GM18909 (cell line): Measurements from ENCODE around the gene TNNI2.

Experiments
- ATAC-seq: cut with Tn5 transposase; IDR thresholded peaks from one replicate; pipeline ENCODE4 v1.9.1; 2021; ENCODE audit warnings: mild to moderate bottlenecking; ENCODE audit not compliant: unreplicated experiment, poor library complexity

Gene TNNI2

GRCh38 chr11:1832211-1832919 is 6.4 kb upstream of the TNNI2 start:
- no peak for ATAC-seq

GRCh38 chr11:1832920-1833295 is 5.9 kb upstream of the TNNI2 start:
- ATAC-seq, result no peak

GRCh38 chr11:1834062-1834610 is 4.6 kb upstream of the TNNI2 start:
- no peak for ATAC-seq

- ATAC-seq, result no peak
These were observed 3.8 kb upstream of the TNNI2 start, which contains the start of gene SYT8 for GRCh38 chr11:1834779-1835670. TSS of gene SYT8 (plus strand) at chr11:1834990. CDS start at chr11:1835106, 116 bp downstream.

- ATAC-seq, result no peak
These were observed 3.1 kb upstream of the TNNI2 start for GRCh38 chr11:1835671-1836010.

GRCh38 chr11:1836011-1836945 is 2.5 kb upstream of the TNNI2 start:
- no peak for ATAC-seq

DNA sequence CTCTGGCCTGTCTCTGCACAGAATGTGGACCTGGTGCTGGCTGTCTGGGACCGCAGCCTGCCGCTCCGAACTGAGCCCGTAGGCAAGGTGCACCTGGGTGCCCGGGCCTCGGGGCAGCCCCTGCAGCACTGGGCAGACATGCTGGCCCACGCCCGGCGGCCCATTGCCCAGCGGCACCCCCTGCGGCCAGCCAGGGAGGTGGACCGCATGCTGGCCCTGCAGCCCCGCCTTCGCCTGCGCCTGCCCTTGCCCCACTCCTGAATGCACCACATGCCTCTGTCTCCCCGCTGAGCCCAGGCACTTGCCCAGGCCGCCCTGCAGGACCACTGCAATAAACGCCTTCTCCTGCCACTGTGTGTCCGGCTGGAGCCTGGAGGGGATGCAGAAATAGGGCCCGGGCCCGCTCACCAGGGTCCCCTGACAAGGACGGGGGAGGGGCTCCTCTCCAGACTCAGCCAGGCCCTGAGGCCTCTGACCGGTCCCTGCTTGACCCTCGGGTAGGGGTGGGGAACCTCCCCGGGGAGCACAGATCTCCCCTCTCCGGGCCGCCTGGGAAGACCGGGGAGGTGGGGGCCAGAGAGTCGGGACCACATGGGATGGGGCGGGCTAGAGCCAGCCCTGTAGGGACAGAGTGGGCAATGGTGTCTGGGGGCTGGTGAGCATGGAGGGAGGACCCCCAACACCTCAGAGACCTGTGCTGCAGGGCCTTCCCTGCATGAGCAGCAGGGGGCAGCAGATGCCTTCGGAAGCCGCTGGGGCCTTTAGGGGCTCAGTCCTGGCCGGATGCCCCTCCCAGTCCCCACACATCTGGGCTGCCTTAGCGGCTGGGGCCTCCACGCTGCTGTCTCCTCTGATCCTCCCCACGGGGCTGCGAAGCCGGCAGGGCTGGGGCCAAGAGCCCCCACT is 1.4 kb upstream of the TNNI2 start:
- ATAC-seq, result peak; percentile 59

- no peak for ATAC-seq
These were observed 730 bp upstream of the TNNI2 start for GRCh38 chr11:1838077-1838425.

GRCh38 chr11:1839204-1839923 is 583 bp downstream of the TNNI2 start:
- ATAC-seq, result no peak

GRCh38 chr11:1839924-1840779 is 1.4 kb downstream of the TNNI2 start:
- ATAC-seq, result no peak

GRCh38 chr11:1840780-1841480 is 2.1 kb downstream of the TNNI2 start:
- ATAC-seq, result no peak

DNA sequence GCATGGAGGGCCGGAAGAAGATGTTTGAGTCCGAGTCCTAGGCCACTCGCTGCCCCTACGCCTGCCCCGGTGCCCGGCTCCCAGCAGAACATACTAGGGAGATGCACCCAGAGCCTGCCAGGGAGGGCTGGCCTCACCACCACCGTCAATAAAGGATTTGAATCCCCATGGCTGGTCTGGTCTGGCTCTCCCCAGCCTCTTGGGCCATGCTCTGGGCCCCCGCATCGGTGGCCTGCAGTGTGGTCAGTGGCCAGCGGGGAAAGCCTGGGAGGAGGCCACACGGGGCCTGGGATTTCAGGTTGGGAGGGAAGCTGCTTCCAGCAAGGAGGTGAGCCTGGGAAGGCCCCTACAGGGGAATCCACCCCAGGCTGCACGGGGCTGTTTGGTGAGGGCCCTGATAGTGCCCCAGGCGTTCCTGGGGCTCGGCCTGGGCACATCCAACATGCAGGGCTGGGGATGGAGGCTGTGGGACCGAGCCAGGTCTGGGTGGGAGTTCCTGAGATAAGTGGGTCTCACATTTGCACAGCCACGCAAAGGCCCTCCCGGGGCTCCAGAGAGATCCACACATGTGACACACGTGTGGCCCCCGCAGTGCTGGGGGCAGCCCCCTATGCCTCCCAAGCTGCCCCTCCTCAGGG is 2.8 kb downstream of the TNNI2 start:
- no peak for ATAC-seq

DNA sequence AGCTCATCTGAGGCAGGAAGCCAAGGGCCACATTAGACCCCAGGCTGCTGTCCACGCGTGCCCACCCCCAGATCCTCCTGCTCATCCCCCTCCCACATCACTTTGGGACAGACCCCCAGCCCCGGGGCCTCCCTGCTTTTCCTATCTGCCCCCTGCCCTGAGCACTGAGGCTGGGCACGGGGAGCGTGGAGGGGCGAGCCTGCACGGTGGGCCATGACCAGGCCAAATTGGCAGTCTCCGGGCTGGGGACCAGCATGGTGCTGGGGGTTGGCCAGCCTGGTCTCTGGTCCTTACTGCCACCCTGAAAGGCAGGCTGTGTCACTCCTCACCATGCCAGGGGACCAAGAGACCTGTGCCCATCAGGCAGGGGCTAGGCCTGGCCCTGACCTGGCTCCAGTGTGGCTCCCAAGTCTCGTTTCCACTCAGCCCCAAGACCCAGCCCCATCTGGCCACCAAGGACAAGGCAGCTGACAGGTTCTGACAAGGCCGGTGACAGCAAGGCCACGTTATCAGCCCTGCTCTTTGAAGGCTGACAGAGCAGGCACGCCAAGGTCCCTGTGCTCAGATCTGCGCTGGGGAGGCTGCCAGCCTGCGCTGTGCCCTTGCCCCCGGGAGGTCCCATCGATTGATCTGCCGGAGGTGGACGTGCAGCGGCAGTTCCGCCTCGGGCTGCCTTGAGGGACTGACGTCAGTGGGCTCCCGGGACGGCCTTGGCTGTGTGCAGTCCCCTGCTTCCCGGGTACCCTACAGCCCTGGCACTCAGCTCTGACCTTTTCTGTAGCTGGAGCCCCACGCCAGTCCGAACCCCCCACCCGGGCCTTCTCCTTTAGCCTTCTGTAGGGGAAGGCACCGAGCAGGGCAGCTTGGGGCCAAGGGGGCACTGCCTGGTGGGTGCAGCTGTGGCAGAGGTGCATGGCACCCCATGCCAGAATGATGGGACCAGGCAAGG is 3.6 kb downstream of the TNNI2 start:
- no peak for ATAC-seq

DNA sequence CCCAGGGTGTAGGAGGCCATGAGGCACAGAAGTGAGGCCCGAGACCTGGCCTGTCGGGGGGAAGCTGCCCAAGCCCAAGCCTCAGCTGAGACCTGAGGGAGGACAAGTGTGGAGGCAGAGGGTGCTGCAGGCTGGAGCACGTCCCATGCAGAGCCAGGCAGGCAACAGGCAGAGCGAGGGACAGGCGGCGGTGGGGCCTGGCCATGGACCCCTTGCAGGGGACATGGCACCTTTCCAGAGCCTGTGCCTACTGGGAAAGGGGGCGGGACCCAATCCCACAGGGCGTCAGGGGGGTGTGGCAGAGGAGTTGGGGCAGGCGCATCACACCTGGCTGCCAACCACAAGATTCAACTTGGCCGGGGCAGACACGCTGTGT is 4.3 kb downstream of the TNNI2 start:
- ATAC-seq, result no peak

DNA sequence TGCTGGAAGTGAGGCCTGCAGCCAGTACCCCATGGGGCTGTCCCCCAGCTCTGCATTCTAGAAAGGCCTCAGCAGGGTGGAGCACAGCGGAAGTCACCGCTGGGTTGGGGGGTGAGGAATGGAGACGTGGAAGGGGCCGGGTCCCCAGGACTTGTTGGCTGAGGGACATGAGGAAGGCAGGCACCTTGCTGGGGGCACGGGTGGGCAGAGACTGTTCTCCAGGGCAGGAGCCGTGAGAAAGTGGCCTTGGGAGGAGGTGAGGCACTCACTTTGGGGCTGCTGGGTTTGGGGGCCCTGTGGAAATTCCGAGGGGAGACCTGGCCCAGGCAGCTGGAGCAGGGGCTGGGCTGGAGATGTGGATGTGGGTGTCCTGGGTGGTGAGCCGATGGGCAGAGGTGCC is 5.0 kb downstream of the TNNI2 start:
- no peak for ATAC-seq
